K562 (cell line): ENCODE measurements around the gene PNMA5. TPM values are rescaled to one million over a fixed set of nuclear protein-coding genes. Genes with fewer than 3 reads are reported as not detected.

ENCODE experiments used
- ATF6 ChIP-seq: sonication (generic); formaldehyde crosslinking; IDR thresholded peaks from 2 replicates; pipeline ENCODE4 v1.4.0; 2020; ENCODE audit warnings: mild to moderate bottlenecking, missing genetic modification reagents
- CBX5 ChIP-seq: IDR thresholded peaks from 2 replicates; pipeline ENCODE4 v1.6.1; 2014; ENCODE audit warnings: low read depth, borderline replicate concordance
- CXXC5 ChIP-seq: fragments of 250-450 bp; sonication (Bioruptor Pico); IDR thresholded peaks from 2 replicates; pipeline ENCODE4 v1.8.0; 2022; ENCODE audit warnings: inconsistent platforms, mild to moderate bottlenecking, moderate library complexity
- DEAF1 ChIP-seq: fragments of 450-650 bp; formaldehyde crosslinking; IDR thresholded peaks from 2 replicates; pipeline ENCODE4 v1.4.0; 2020; ENCODE audit warnings: mild to moderate bottlenecking, moderate library complexity
- DMBX1 ChIP-seq: fragments of 250-450 bp; sonication (Bioruptor Pico); IDR thresholded peaks from 2 replicates; pipeline ENCODE4 v1.8.0; 2022; ENCODE audit warnings: inconsistent platforms, mild to moderate bottlenecking, moderate library complexity, borderline replicate concordance
- E2F8 ChIP-seq: fragments of 450-650 bp; IDR thresholded peaks from 2 replicates; pipeline ENCODE4 v1.7.1; 2018; ENCODE audit warnings: mild to moderate bottlenecking, low read depth; ENCODE audit not compliant: partially characterized antibody
- FOXM1 ChIP-seq, 2 experiments: fragments of 450-650 bp in 1 of 2; sonication (generic) in 1 of 2; formaldehyde crosslinking in 1 of 2; IDR thresholded peaks; 2 replicates each; pipeline versions ENCODE4 v1.6.1 to v1.9.0; 2017 to 2022; ENCODE audit warnings: low read depth in 2 of 2, mild to moderate bottlenecking in 2 of 2, missing genetic modification reagents in 1 of 2, moderate library complexity in 1 of 2
- HCFC1 ChIP-seq: IDR thresholded peaks from 2 replicates; pipeline ENCODE4 v1.6.1; 2012; ENCODE audit warnings: low read depth, low read length, improper control_type of control experiment
- KDM4B ChIP-seq, 2 experiments: fragments of 450-650 bp in 1 of 2; sonication (generic) in 1 of 2; IDR thresholded peaks; 2 replicates each; pipeline ENCODE4 v1.6.1; 2016 to 2017; ENCODE audit warnings: borderline replicate concordance in 2 of 2, antibody characterized with exemption in 1 of 2, low read depth in 1 of 2, mild to moderate bottlenecking in 1 of 2
- KLF6 ChIP-seq: fragments of 250-450 bp; sonication (Bioruptor Pico); IDR thresholded peaks from 2 replicates; pipeline ENCODE4 v1.4.0; 2020; ENCODE audit warnings: mild to moderate bottlenecking, moderate library complexity, borderline replicate concordance
- NFIC ChIP-seq: fragments of 450-650 bp; IDR thresholded peaks from 2 replicates; pipeline ENCODE4 v1.6.1; 2017; ENCODE audit warnings: mild to moderate bottlenecking, inconsistent platforms
- NR4A1 ChIP-seq, 2 experiments: fragments of 250-450 bp in 1 of 2; fragments of 450-650 bp in 1 of 2; sonication (Bioruptor Pico) in 1 of 2; IDR thresholded peaks; 2 replicates each; pipeline versions ENCODE4 v1.4.0 to v1.6.1; 2016 to 2020; ENCODE audit warnings: mild to moderate bottlenecking in 2 of 2, missing compliant biosample characterization in 1 of 2, missing genetic modification characterization in 1 of 2, moderate library complexity in 1 of 2
- PHF20 ChIP-seq: fragments of 450-650 bp; IDR thresholded peaks from 2 replicates; pipeline ENCODE4 v1.6.1; 2018; ENCODE audit not compliant: partially characterized antibody
- RAD21 ChIP-seq, 2 experiments: fragments of 250-450 bp in 1 of 2; fragments of 450-650 bp in 1 of 2; sonication (Bioruptor Pico) in 1 of 2; formaldehyde crosslinking in 1 of 2; IDR thresholded peaks in 1 of 2; conservative IDR thresholded peaks in 1 of 2; 2 replicates each; pipeline versions ENCODE4 v1.4.0 to v1.8.0; 2020 to 2022; ENCODE audit warnings: mild to moderate bottlenecking in 2 of 2, moderate library complexity in 1 of 2
- RBFOX2 ChIP-seq: fragments of 200-400 bp; formaldehyde crosslinking; IDR thresholded peaks from 2 replicates; pipeline ENCODE4 v1.6.1; 2017; ENCODE audit warnings: low read depth, mild to moderate bottlenecking, low read length, moderate library complexity
- RBM17 ChIP-seq: fragments of 200-400 bp; formaldehyde crosslinking; IDR thresholded peaks from 2 replicates; pipeline ENCODE4 v1.6.1; 2017; ENCODE audit warnings: low read depth, mild to moderate bottlenecking, low read length, borderline replicate concordance
- SAP30 ChIP-seq: fragments of 200-600 bp; sonication (generic); IDR thresholded peaks from 2 replicates; pipeline ENCODE4 v1.6.1; 2012; ENCODE audit warnings: borderline replicate concordance, low read depth, mild to moderate bottlenecking, moderate library complexity, low read length, control low read depth, inconsistent platforms; ENCODE audit not compliant: insufficient read depth, poor library complexity, severe bottlenecking
- ZC3H11A ChIP-seq: IDR thresholded peaks from 2 replicates; pipeline ENCODE4 v1.6.1; 2012; ENCODE audit warnings: low read depth, low read length, improper control_type of control experiment
- ZEB2 ChIP-seq: fragments of 450-650 bp; IDR thresholded peaks from 2 replicates; pipeline ENCODE4 v1.6.1; 2016
- polyA plus RNA-seq, 8 experiments: library from polyadenylated mRNA; depleted of rRNA in 4 of 8; stranded (reverse) in 5 of 8; unstranded in 3 of 8; fragments of >200 nt; fragmentation: Nextera tagmentation in 2 of 8; fragmentation: Illumina TruSeq in 1 of 8; extraction: Ambion mirVana in 2 of 8; extraction: Trizol in 1 of 8; gene quantifications; 2 replicates each; pipeline versions ENCODE4 v1.2.1 to v1.2.3, GENCODE V29; 2011 to 2014; ENCODE audit warnings: inconsistent platforms in 1 of 8, missing spikeins in 1 of 8
- total RNA-seq, 7 experiments: library from RNA; depleted of rRNA in 6 of 7; stranded (reverse); fragments of >200 nt in 6 of 7; fragmentation: Illumina TruSeq in 2 of 7; extraction: Trizol in 2 of 7; gene quantifications; 2 replicates each; pipeline versions ENCODE4 v1.2.1 to v1.2.3, GENCODE V29; 2011 to 2021; ENCODE audit warnings: low replicate concordance in 1 of 7

PNMA5 gene
- total and polyA plus RNA-seq, 9 of the 15 experiments (the other 6 are each of a cell fraction or from before 2014, with no cell fraction given): 0.03 to 0.20 (median 0.07) TPM; not detected in 3

- TF ChIP-seq SAP30: no peak
- TF ChIP-seq CXXC5 (CRISPR knock-in tag): peak; percentile 76
- no peak for TF ChIP-seq RBM17
- no peak for TF ChIP-seq NR4A1 (CRISPR knock-in tag; IDR thresholded peaks at IDR 0.05)
- TF ChIP-seq NR4A1 (tag; IDR thresholded peaks at IDR 0.05): no peak
- no peak for TF ChIP-seq DMBX1 (CRISPR knock-in tag)
- peak; percentile 71 for TF ChIP-seq RBFOX2
- no peak for TF ChIP-seq CBX5
- TF ChIP-seq ZEB2: no peak
- TF ChIP-seq DEAF1 (CRISPR knock-in tag): peak; percentile 92
- TF ChIP-seq ATF6 (CRISPR knock-in tag): no peak
- peak; percentile 100 for TF ChIP-seq ZC3H11A
- no peak for TF ChIP-seq NFIC
- TF ChIP-seq KDM4B (IDR thresholded peaks at IDR 0.05; ENCODE audit: borderline replicate concordance in 2 of 2, low read depth in 1 of 2): no peak
- TF ChIP-seq E2F8: no peak
- peak; percentile 84 to 95 for TF ChIP-seq RAD21 (CRISPR knock-in tag; conservative IDR thresholded peaks at IDR 0.05 in 1 of 2, IDR thresholded peaks at IDR 0.05 in 1 of 2)
- TF ChIP-seq KLF6 (CRISPR knock-in tag): no peak
- peak; percentile 30 for TF ChIP-seq PHF20
- no peak for TF ChIP-seq FOXM1 (IDR thresholded peaks at IDR 0.05; ENCODE audit: low read depth)
- no peak for TF ChIP-seq FOXM1 (CRISPR knock-in tag; IDR thresholded peaks at IDR 0.05; ENCODE audit: low read depth)
- TF ChIP-seq HCFC1: peak; percentile 65
Measured at GRCh38 chrX:152958524-152959465, 35.1 kb downstream of the PNMA5 start (continued).
